ENCODE measurements around the gene ACTA1. TPM values are rescaled to one million over a fixed set of nuclear protein-coding genes. Genes with fewer than 3 reads are reported as not detected.

The ACTA1 gene
- total and polyA plus RNA-seq, 7 experiments from 2014 or later = not detected

- Histone ChIP-seq H3K4me1 (ENCODE audit: control insufficient read depth in 2 of 2, insufficient read depth in 2 of 2, low read length in 2 of 2) (peaks cover 4 to 10% of the 10 kb centered on the region in 2 donors), H3K4me3 (ENCODE audit: low read length) (no peak overlapping the region), H3K27ac (ENCODE audit: low read depth, low read length) (no peak overlapping the region), H3K27me3 (ENCODE audit: control insufficient read depth in 2 of 2, insufficient read depth in 2 of 2, low read length in 2 of 2) (peaks cover 0 to 16% of the 10 kb centered on the region in 2 donors), H3K36me3 (ENCODE audit: control insufficient read depth in 2 of 3, insufficient read depth in 3 of 3, low read length in 3 of 3) (peaks cover 0 to under 1% (median 0%) of the 10 kb centered on the region in 3 experiments), H3K9me3 (ENCODE audit: control insufficient read depth in 2 of 3, low read length in 3 of 3) (no peaks in the 10 kb centered on the region)
- peaks cover 2 to 23% (median 14%) of the 10 kb centered on the region in 5 donors for H3K36me3 Mint-ChIP-seq
- H3K27ac Mint-ChIP-seq = no peak overlapping the region
- H3K4me1 Mint-ChIP-seq = peaks cover 12 to 20% (median 17%) of the 10 kb centered on the region in 7 donors
- DNase-seq (no peak), ATAC-seq (no peak)
- intact Hi-C loops (cut with micrococcal nuclease) = no loop called here
- H3K4me3 Mint-ChIP-seq = no peak overlapping the region
- CTCF ChIA-PET = no interaction called here
- peaks cover 0 to 2% (median 0%) of the 10 kb centered on the region in 11 donors for H3K9me3 Mint-ChIP-seq
- POLR2A ChIA-PET = no interaction called here
- peaks cover 21 to 70% (median 29%) of the 10 kb centered on the region in 5 donors for H3K27me3 Mint-ChIP-seq
Measured at GRCh38 chr1:229436201-229436600, 2.3 kb upstream of the ACTA1 start.

- Mint-ChIP-seq H3K4me3 (no peak overlapping the region), H3K36me3 (peaks cover under 1 to 14% (median 5%) of the 10 kb centered on the region in 5 donors), H3K9me3 (peaks cover 0 to 6% (median 0%) of the 10 kb centered on the region in 11 donors), H3K27ac (no peak overlapping the region), H3K4me1 (peaks cover 10 to 29% (median 27%) of the 10 kb centered on the region in 7 donors), H3K27me3 (peaks cover 36 to 82% (median 43%) of the 10 kb centered on the region in 5 donors)
- CTCF ChIA-PET = no interaction called here
- Histone ChIP-seq H3K36me3 (ENCODE audit: control insufficient read depth in 2 of 3, insufficient read depth in 3 of 3, low read length in 3 of 3) (no peaks in the 10 kb centered on the region), H3K4me1 (ENCODE audit: control insufficient read depth in 2 of 2, insufficient read depth in 2 of 2, low read length in 2 of 2) (peaks cover 8 to 16% of the 10 kb centered on the region in 2 donors), H3K9me3 (ENCODE audit: control insufficient read depth in 2 of 3, low read length in 3 of 3) (no peaks in the 10 kb centered on the region), H3K27me3 (ENCODE audit: control insufficient read depth in 2 of 2, insufficient read depth in 2 of 2, low read length in 2 of 2) (peaks cover 4 to 20% of the 10 kb centered on the region in 2 donors), H3K4me3 (ENCODE audit: low read length) (no peak overlapping the region), H3K27ac (ENCODE audit: low read depth, low read length) (no peak overlapping the region)
- intact Hi-C loops (cut with micrococcal nuclease) = no loop called here
- ATAC-seq (no peak), DNase-seq (no peak)
- POLR2A ChIA-PET = no interaction called here
Measured at GRCh38 chr1:229434641-229435051, 752 bp upstream of the ACTA1 start.

GRCh38 chr1:229433364-229434004 is 410 bp downstream of the ACTA1 start:
- H3K27me3 ChIP-seq (ENCODE audit: control insufficient read depth in 2 of 2, insufficient read depth in 2 of 2, low read length in 2 of 2) = peaks cover 4 to 20% of the 10 kb centered on the region in 2 donors
- Mint-ChIP-seq H3K4me3 (peak overlapping the region in 7 of 10 donors; percentile 12 to 89 (median 42)), H3K9me3 (peaks cover 0 to 6% (median 0%) of the 10 kb centered on the region in 11 donors), H3K27ac (peak overlapping the region in 1 of 9 donors; percentile 29), H3K4me1 (peaks cover 10 to 29% (median 27%) of the 10 kb centered on the region in 7 donors), H3K27me3 (peaks cover 37 to 84% (median 46%) of the 10 kb centered on the region in 5 donors), H3K36me3 (peaks cover 0 to 10% (median 4%) of the 10 kb centered on the region in 5 donors)
- peaks cover 8 to 16% of the 10 kb centered on the region in 2 donors for H3K4me1 ChIP-seq (ENCODE audit: control insufficient read depth in 2 of 2, insufficient read depth in 2 of 2, low read length in 2 of 2)
- CTCF ChIA-PET = no interaction called here
- no peaks in the 10 kb centered on the region for H3K36me3 ChIP-seq (ENCODE audit: control insufficient read depth in 2 of 3, insufficient read depth in 3 of 3, low read length in 3 of 3)
- ATAC-seq (no peak), DNase-seq (no peak)
- intact Hi-C loops (cut with micrococcal nuclease) = loop anchor here in 1 of 2 donors (2.0 kb wide), 1 partner anchor 91 kb away; the partner anchor contains the start of gene CCSAP
- no peak overlapping the region for H3K4me3 ChIP-seq (ENCODE audit: low read length)
- POLR2A ChIA-PET = no interaction called here
- H3K9me3 ChIP-seq (ENCODE audit: control insufficient read depth in 2 of 3, low read length in 3 of 3) = no peaks in the 10 kb centered on the region
- no peak overlapping the region for H3K27ac ChIP-seq (ENCODE audit: low read depth, low read length)

- ATAC-seq (no peak), DNase-seq (no peak)
- H3K27me3 Mint-ChIP-seq = peaks cover 43 to 87% (median 52%) of the 10 kb centered on the region in 5 donors
- Histone ChIP-seq H3K4me1 (ENCODE audit: control insufficient read depth in 2 of 2, insufficient read depth in 2 of 2, low read length in 2 of 2) (peaks cover 8 to 16% of the 10 kb centered on the region in 2 donors), H3K36me3 (ENCODE audit: control insufficient read depth in 2 of 3, insufficient read depth in 3 of 3, low read length in 3 of 3) (no peaks in the 10 kb centered on the region), H3K27me3 (ENCODE audit: control insufficient read depth in 2 of 2, insufficient read depth in 2 of 2, low read length in 2 of 2) (peaks cover 4 to 23% of the 10 kb centered on the region in 2 donors), H3K4me3 (ENCODE audit: low read length) (no peak overlapping the region), H3K27ac (ENCODE audit: low read depth, low read length) (no peak overlapping the region), H3K9me3 (ENCODE audit: control insufficient read depth in 2 of 3, low read length in 3 of 3) (no peaks in the 10 kb centered on the region)
- POLR2A ChIA-PET = no interaction called here
- CTCF ChIA-PET = no interaction called here
- peak overlapping the region in 7 of 10 donors; percentile 33 to 95 (median 83) for H3K4me3 Mint-ChIP-seq
- H3K4me1 Mint-ChIP-seq = peaks cover 6 to 29% (median 27%) of the 10 kb centered on the region in 7 donors
- peaks cover 0 to 6% (median 4%) of the 10 kb centered on the region in 5 donors for H3K36me3 Mint-ChIP-seq
- intact Hi-C loops (cut with micrococcal nuclease) = loop anchor here in 1 of 2 donors (2.0 kb wide), 1 partner anchor 90 kb away; the partner anchor contains the start of gene CCSAP
- H3K9me3 Mint-ChIP-seq = peaks cover 0 to 6% (median 0%) of the 10 kb centered on the region in 11 donors
- H3K27ac Mint-ChIP-seq = no peak overlapping the region
Measured at GRCh38 chr1:229432905-229433304, 989 bp downstream of the ACTA1 start.

- no peak for DNase-seq
- POLR2A ChIA-PET = no interaction called here
- intact Hi-C loops (cut with micrococcal nuclease) = loop anchor here in 1 of 2 donors (2.0 kb wide), 1 partner anchor 89 kb away; the partner anchor contains the start of gene CCSAP
- H3K9me3 ChIP-seq (ENCODE audit: control insufficient read depth in 2 of 3, low read length in 3 of 3) = no peaks in the 10 kb centered on the region
- H3K4me1 Mint-ChIP-seq = peaks cover 6 to 29% (median 27%) of the 10 kb centered on the region in 7 donors
- H3K36me3 ChIP-seq (ENCODE audit: control insufficient read depth in 2 of 3, insufficient read depth in 3 of 3, low read length in 3 of 3) = no peaks in the 10 kb centered on the region
- no peak overlapping the region for H3K27ac Mint-ChIP-seq
- peak overlapping the region; percentile 7 to 95 (median 80) for H3K4me3 Mint-ChIP-seq
- peaks cover 47 to 87% (median 53%) of the 10 kb centered on the region in 5 donors for H3K27me3 Mint-ChIP-seq
- peaks cover 8 to 16% of the 10 kb centered on the region in 2 donors for H3K4me1 ChIP-seq (ENCODE audit: control insufficient read depth in 2 of 2, insufficient read depth in 2 of 2, low read length in 2 of 2)
- peaks cover 0 to 6% (median 0%) of the 10 kb centered on the region in 11 donors for H3K9me3 Mint-ChIP-seq
- no peak overlapping the region for H3K27ac ChIP-seq (ENCODE audit: low read depth, low read length)
- CTCF ChIA-PET = no interaction called here
- ATAC-seq = no peak
- H3K4me3 ChIP-seq (ENCODE audit: low read length) = no peak overlapping the region
- H3K36me3 Mint-ChIP-seq = peaks cover 0 to 5% (median 4%) of the 10 kb centered on the region in 5 donors
- H3K27me3 ChIP-seq (ENCODE audit: control insufficient read depth in 2 of 2, insufficient read depth in 2 of 2, low read length in 2 of 2) = peaks cover 4 to 23% of the 10 kb centered on the region in 2 donors
Measured at GRCh38 chr1:229432116-229432461, 1.8 kb downstream of the ACTA1 start.

- Histone ChIP-seq H3K4me1 (ENCODE audit: control insufficient read depth in 2 of 2, insufficient read depth in 2 of 2, low read length in 2 of 2) (peaks cover 8 to 16% of the 10 kb centered on the region in 2 donors), H3K36me3 (ENCODE audit: control insufficient read depth in 2 of 3, insufficient read depth in 3 of 3, low read length in 3 of 3) (no peaks in the 10 kb centered on the region), H3K4me3 (ENCODE audit: low read length) (peak overlapping the region; percentile 45), H3K27ac (ENCODE audit: low read depth, low read length) (no peak overlapping the region), H3K9me3 (ENCODE audit: control insufficient read depth in 2 of 3, low read length in 3 of 3) (no peaks in the 10 kb centered on the region), H3K27me3 (ENCODE audit: control insufficient read depth in 2 of 2, insufficient read depth in 2 of 2, low read length in 2 of 2) (peaks cover 4 to 23% of the 10 kb centered on the region in 2 donors)
- no peak for ATAC-seq
- DNase-seq = peak in 2 of 9 donors; percentile 18 to 20
- Mint-ChIP-seq H3K9me3 (peaks cover 0 to 6% (median 0%) of the 10 kb centered on the region in 11 donors), H3K4me3 (peak overlapping the region; percentile 66 to 95 (median 84)), H3K27me3 (peaks cover 49 to 87% (median 59%) of the 10 kb centered on the region in 5 donors), H3K4me1 (peaks cover 6 to 29% (median 26%) of the 10 kb centered on the region in 7 donors), H3K36me3 (peaks cover 0 to 5% (median 4%) of the 10 kb centered on the region in 5 donors), H3K27ac (peak overlapping the region in 3 of 9 donors; percentile 6 to 56 (median 13))
- intact Hi-C loops (cut with micrococcal nuclease) = loop anchor here in 1 of 2 donors (2.0 kb wide), 1 partner anchor 89 kb away; the partner anchor contains the start of gene CCSAP
- ChIA-PET POLR2A (no interaction called here), CTCF (no interaction called here)
Measured at GRCh38 chr1:229431284-229432115, 2.4 kb downstream of the ACTA1 start.

All from naive thymus-derived CD4-positive, alpha-beta T cell (primary cell).